ENCODE measurements around the gene PRUNE2.

DNA sequence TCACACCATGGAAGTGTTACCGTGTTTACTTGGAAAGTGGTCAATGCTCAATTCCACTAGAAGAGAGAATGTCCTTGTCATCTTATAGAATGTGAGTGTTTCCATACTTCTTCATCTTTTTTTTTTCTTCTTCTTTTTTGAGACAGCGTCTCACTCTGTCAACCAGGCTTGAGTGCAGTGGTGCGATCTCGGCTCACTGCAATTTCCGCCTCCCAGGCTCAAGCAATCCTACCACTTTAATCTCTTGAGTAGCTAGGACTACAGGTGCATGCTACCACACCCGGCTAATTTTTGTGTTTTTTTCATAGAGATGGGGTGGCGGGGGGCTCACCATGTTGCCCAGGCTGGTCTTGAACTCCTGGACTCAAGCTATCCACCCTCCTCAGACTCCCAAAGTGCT, 278.9 kb downstream of the PRUNE2 start:
- no peak for TF ChIP-seq POLR2AphosphoS5 (IDR thresholded peaks at IDR 0.05; ENCODE audit: borderline replicate concordance, low read depth, low read length)
- no peak for TF ChIP-seq FOXP2 (optimal IDR thresholded peaks at IDR 0.05; ENCODE audit: control extremely low read depth, extremely low read length, insufficient read depth)
- no peak for TF ChIP-seq EZH2 (IDR thresholded peaks at IDR 0.05)
